GM21723 (cell line): Measurements from ENCODE around the gene UFSP2.
"Not testable (repeated sequence)": the region's sequence is repeated elsewhere in the genome, so short reads cannot be mapped to it uniquely, and the experiment has no call there.

Experiments
- ATAC-seq: cut with Tn5 transposase; IDR thresholded peaks from one replicate; pipeline ENCODE4 v1.9.1; 2021; ENCODE audit warnings: mild to moderate bottlenecking, moderate library complexity; ENCODE audit not compliant: unreplicated experiment

Gene UFSP2

GRCh38 chr4:185384930-185385331 lies 40.8 kb downstream of the UFSP2 start:
- no peak for ATAC-seq

GRCh38 chr4:185384061-185384460 lies 41.7 kb downstream of the UFSP2 start:
- ATAC-seq: no peak

GRCh38 chr4:185383451-185383850 lies 42.3 kb downstream of the UFSP2 start:
- ATAC-seq: no peak

- no peak for ATAC-seq
These were observed 43.0 kb downstream of the UFSP2 start for GRCh38 chr4:185382754-185383153.

- ATAC-seq: no peak
These were observed 44.2 kb downstream of the UFSP2 start for GRCh38 chr4:185381288-185382196.

GRCh38 chr4:185380320-185380719 lies 45.4 kb downstream of the UFSP2 start:
- no peak for ATAC-seq

GRCh38 chr4:185379326-185380295 lies 46.2 kb downstream of the UFSP2 start:
- ATAC-seq: no peak

- ATAC-seq: no peak
These were observed 47.5 kb downstream of the UFSP2 start for GRCh38 chr4:185378264-185378663.

- ATAC-seq: no peak
These were observed 51.2 kb downstream of the UFSP2 start for GRCh38 chr4:185374573-185374972.

GRCh38 chr4:185374027-185374426 lies 51.7 kb downstream of the UFSP2 start:
- ATAC-seq: no peak

GRCh38 chr4:185371702-185372101 lies 54.1 kb downstream of the UFSP2 start:
- ATAC-seq: no peak

- no peak for ATAC-seq
These were observed 55.4 kb downstream of the UFSP2 start for GRCh38 chr4:185370268-185370949.

GRCh38 chr4:185369731-185370130 lies 56.0 kb downstream of the UFSP2 start:
- no peak for ATAC-seq

- ATAC-seq: no peak
These were observed 60.9 kb downstream of the UFSP2 start for GRCh38 chr4:185364886-185365285.

GRCh38 chr4:185363251-185363650 lies 62.5 kb downstream of the UFSP2 start:
- no peak for ATAC-seq

- ATAC-seq: not testable (repeated sequence)
These were observed 63.2 kb downstream of the UFSP2 start for GRCh38 chr4:185362570-185362969.

GRCh38 chr4:185361872-185362271 lies 63.9 kb downstream of the UFSP2 start:
- ATAC-seq: no peak

- no peak for ATAC-seq
These were observed 65.9 kb downstream of the UFSP2 start for GRCh38 chr4:185359767-185360446.

GRCh38 chr4:185358959-185359358 lies 66.8 kb downstream of the UFSP2 start:
- no peak for ATAC-seq

GRCh38 chr4:185358514-185358913 lies 67.2 kb downstream of the UFSP2 start:
- no peak for ATAC-seq
